Natural killer cell (primary cell): Measurements from ENCODE around the gene CLDN9. TPM values are rescaled to one million over a fixed set of nuclear protein-coding genes. Genes with fewer than 3 reads are reported as not detected.

Source experiments
- ATAC-seq, 3 donors: fragments of 150-1000 bp in 2 of 3; fragments of 200-7000 bp in 1 of 3; cut with Tn5 transposase; 1 replicate in 1 of 3; 2 replicates in 2 of 3; pipeline ENCODE4 v1.10.0; 2021; ENCODE audit warnings: mild to moderate bottlenecking in 2 of 3, moderate library complexity in 2 of 3
- DNase-seq, 2 donors: peaks; one replicate each; pipeline versions ENCODE4 v3.0.0 to v3.0.0-alpha.2; 2013 to 2021; ENCODE audit warnings: mixed read lengths in 1 of 2
- H3K27ac ChIP-seq: one replicate; pipeline ENCODE4 v1.5.1; 2013; ENCODE audit warnings: mild to moderate bottlenecking, low read length
- H3K27me3 ChIP-seq: one replicate; pipeline ENCODE4 v1.6.1; 2013; ENCODE audit warnings: low read length; ENCODE audit not compliant: control insufficient read depth, insufficient read depth
- H3K36me3 ChIP-seq: one replicate; pipeline ENCODE4 v1.6.1; 2013; ENCODE audit warnings: low read length; ENCODE audit not compliant: control insufficient read depth, insufficient read depth
- H3K4me1 ChIP-seq: one replicate; pipeline ENCODE4 v1.6.1; 2013; ENCODE audit warnings: low read length; ENCODE audit not compliant: control insufficient read depth, insufficient read depth
- H3K4me3 ChIP-seq: one replicate; pipeline ENCODE4 v1.5.1; 2013; ENCODE audit warnings: low read length
- H3K9me3 ChIP-seq: one replicate; pipeline ENCODE4 v1.6.1; 2013; ENCODE audit warnings: low read length; ENCODE audit not compliant: control insufficient read depth, insufficient read depth
- H3K27ac Mint-ChIP-seq, 2 donors: one replicate each; pipeline ENCODE4 v1.8.0; 2022; ENCODE audit warnings: mild to moderate bottlenecking in 2 of 2, mixed read lengths in 2 of 2, moderate library complexity in 1 of 2
- H3K27me3 Mint-ChIP-seq, 2 donors: one replicate each; pipeline ENCODE4 v1.8.0; 2022; ENCODE audit warnings: low read depth in 2 of 2, mixed read lengths in 2 of 2
- H3K36me3 Mint-ChIP-seq: one replicate; pipeline ENCODE4 v1.8.0; 2022; ENCODE audit warnings: mixed read lengths
- H3K4me1 Mint-ChIP-seq, 2 donors: one replicate each; pipeline ENCODE4 v1.8.0; 2022; ENCODE audit warnings: mixed read lengths in 2 of 2
- H3K4me3 Mint-ChIP-seq: one replicate; pipeline ENCODE4 v1.8.0; 2022; ENCODE audit warnings: mild to moderate bottlenecking, moderate library complexity, mixed read lengths
- H3K9me3 Mint-ChIP-seq, 2 donors: one replicate each; pipeline ENCODE4 v1.8.0; 2022; ENCODE audit warnings: mixed read lengths in 2 of 2
- CTCF ChIP-seq: fragments of 200-600 bp; IDR thresholded peaks from one replicate; pipeline ENCODE4 v1.8.0; 2022; ENCODE audit warnings: antibody characterized with exemption
- WGBS: methylation state at CpG from one replicate; pipeline ENCODE4 v1.1.7; 2013; ENCODE audit warnings: missing lambda C conversion rate; ENCODE audit not compliant: insufficient coverage; 5-methylcytosine and 5-hydroxymethylcytosine counted together
- intact Hi-C: fragments of 100-400 bp; cut with micrococcal nuclease; formaldehyde crosslinking; loops from one replicate; pipeline ENCODE4 v1.14.2; 2022
- total RNA-seq, 4 donors: library from RNA; stranded (reverse); fragments of 120-200 nt in 1 of 4; gene quantifications; one replicate each; pipeline versions ENCODE4 v1.2.3 to v1.2.4, GENCODE V29; 2013 to 2022

CLDN9 gene
- total RNA-seq, 3 donors from 2014 or later (not counting 1 experiment from before 2014, with no cell fraction given) = 0.34 to 0.35 TPM; not detected in 1

- peak overlapping the region; percentile 86 for H3K4me3 Mint-ChIP-seq
- H3K9me3 Mint-ChIP-seq = no peaks in the 10 kb centered on the region
- no peaks in the 10 kb centered on the region for H3K27me3 ChIP-seq
- WGBS = 91% methylated on average over 5 of the region's 5 CpGs
- TF ChIP-seq CTCF = no peak
- no peak overlapping the region for H3K27ac Mint-ChIP-seq
- no peak overlapping the region for H3K27ac ChIP-seq
- DNase-seq (no peak), ATAC-seq (no peak)
- H3K4me3 ChIP-seq = no peak overlapping the region
- H3K4me1 ChIP-seq = peaks cover 27% of the 10 kb centered on the region
- no peaks in the 10 kb centered on the region for H3K27me3 Mint-ChIP-seq
- no peaks in the 10 kb centered on the region for H3K36me3 ChIP-seq
- no peaks in the 10 kb centered on the region for H3K9me3 ChIP-seq
- peaks cover 0 to 11% of the 10 kb centered on the region in 2 donors for H3K4me1 Mint-ChIP-seq
- H3K36me3 Mint-ChIP-seq = no peaks in the 10 kb centered on the region
- intact Hi-C loops = no loop called here
Measured at GRCh38 chr16:2982402-2982801, 30.3 kb upstream of the CLDN9 start.

DNA sequence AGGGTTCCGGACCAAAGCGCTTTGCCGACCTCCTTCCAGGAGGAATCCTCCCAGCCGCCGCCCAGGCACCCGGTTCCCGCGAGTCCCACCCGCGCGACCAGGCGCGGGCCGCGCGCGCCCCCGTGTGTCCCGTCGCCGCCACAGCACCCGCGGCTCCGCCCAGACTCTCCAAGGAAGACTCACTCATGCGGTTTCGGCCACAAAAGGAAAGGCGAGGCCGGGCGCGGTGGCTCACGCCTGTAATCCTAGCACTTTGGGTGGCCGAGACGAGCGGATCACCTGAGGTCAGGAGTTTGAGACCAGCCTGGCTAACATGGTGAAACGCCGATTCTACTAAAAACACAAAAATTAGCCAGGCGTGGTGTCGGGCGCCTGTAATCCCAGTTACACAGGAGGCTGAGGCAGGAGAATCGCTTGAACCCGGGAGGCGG, 29.0 kb upstream of the CLDN9 start:
- ATAC-seq (peak; percentile 55 to 67 (median 64)), DNase-seq (peak; percentile 56 to 78)
- peak overlapping the region in 1 of 2 donors; percentile 24 for H3K27ac Mint-ChIP-seq
- intact Hi-C loops = no loop called here
- Histone ChIP-seq H3K4me3 (no peak overlapping the region), H3K36me3 (no peaks in the 10 kb centered on the region), H3K27me3 (no peaks in the 10 kb centered on the region), H3K4me1 (peaks cover 27% of the 10 kb centered on the region), H3K9me3 (no peaks in the 10 kb centered on the region), H3K27ac (no peak overlapping the region)
- peaks cover 0 to 11% of the 10 kb centered on the region in 2 donors for H3K4me1 Mint-ChIP-seq
- no peaks in the 10 kb centered on the region for H3K9me3 Mint-ChIP-seq
- H3K27me3 Mint-ChIP-seq = no peaks in the 10 kb centered on the region
- 6% methylated on average over 42 of the region's 42 CpGs for WGBS
- no peaks in the 10 kb centered on the region for H3K36me3 Mint-ChIP-seq
- H3K4me3 Mint-ChIP-seq = peak overlapping the region; percentile 55
- TF ChIP-seq CTCF = peak; percentile 80

DNA sequence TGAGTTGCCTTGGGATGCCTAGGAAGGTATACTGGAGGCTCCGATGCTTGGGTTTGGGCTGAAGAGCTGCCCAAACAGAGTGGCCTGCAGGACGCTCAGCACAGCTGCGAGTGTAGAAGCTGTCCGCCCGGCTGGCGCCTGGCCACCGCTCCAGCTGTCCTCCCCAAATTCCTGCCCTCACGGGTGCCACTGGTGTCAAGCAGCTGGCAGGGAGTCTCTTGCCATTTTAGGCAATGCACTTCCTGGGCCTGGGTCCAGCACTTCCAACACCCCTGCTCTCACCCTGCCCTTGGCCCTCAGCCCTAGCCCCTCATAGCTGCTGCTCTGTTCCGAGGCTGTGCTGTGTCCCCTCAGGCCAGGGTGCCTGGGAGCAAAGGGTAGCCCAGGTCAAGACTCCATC, 27.3 kb upstream of the CLDN9 start:
- Histone ChIP-seq H3K27ac (no peak overlapping the region), H3K27me3 (no peaks in the 10 kb centered on the region), H3K4me1 (peaks cover 21% of the 10 kb centered on the region), H3K9me3 (no peaks in the 10 kb centered on the region), H3K36me3 (no peaks in the 10 kb centered on the region), H3K4me3 (no peak overlapping the region)
- intact Hi-C loops = no loop called here
- no peak for TF ChIP-seq CTCF
- no peaks in the 10 kb centered on the region for H3K9me3 Mint-ChIP-seq
- peaks cover 0 to 11% of the 10 kb centered on the region in 2 donors for H3K4me1 Mint-ChIP-seq
- 95% methylated on average over 9 of the region's 9 CpGs for WGBS
- ATAC-seq (no peak), DNase-seq (no peak)
- H3K27ac Mint-ChIP-seq = no peak overlapping the region
- no peaks in the 10 kb centered on the region for H3K27me3 Mint-ChIP-seq
- H3K36me3 Mint-ChIP-seq = no peaks in the 10 kb centered on the region
- H3K4me3 Mint-ChIP-seq = no peak overlapping the region

DNA sequence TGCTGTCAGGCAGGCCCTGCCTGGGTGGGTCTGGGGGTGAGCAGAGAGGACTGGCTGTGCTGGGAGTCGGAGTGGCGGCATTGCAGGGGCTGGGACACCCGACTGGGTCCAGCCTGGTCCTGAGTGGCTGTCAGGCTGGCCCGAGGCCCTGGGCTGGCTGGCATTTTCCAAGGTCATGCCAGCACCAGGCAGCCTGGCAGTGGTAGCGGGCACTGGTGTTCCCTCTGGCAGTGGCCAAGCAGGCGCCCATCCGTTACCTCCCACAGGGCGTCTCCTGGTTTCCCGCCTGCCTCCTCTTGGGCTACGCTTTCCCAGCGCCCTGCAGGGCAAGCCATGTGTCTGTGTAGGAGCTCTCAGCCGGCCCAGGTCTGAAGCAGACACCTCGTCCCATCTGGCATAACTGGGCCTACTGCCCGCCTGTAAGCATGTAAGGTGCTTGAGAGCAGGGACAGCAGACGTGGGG, 26.8 kb upstream of the CLDN9 start:
- H3K27me3 ChIP-seq = no peaks in the 10 kb centered on the region
- ATAC-seq (no peak), DNase-seq (no peak)
- no peak overlapping the region for H3K4me3 ChIP-seq
- no peak overlapping the region for H3K27ac Mint-ChIP-seq
- H3K4me1 ChIP-seq = peaks cover 18% of the 10 kb centered on the region
- H3K9me3 Mint-ChIP-seq = no peaks in the 10 kb centered on the region
- intact Hi-C loops = no loop called here
- no peaks in the 10 kb centered on the region for H3K36me3 Mint-ChIP-seq
- peaks cover 0 to 10% of the 10 kb centered on the region in 2 donors for H3K4me1 Mint-ChIP-seq
- no peaks in the 10 kb centered on the region for H3K27me3 Mint-ChIP-seq
- no peaks in the 10 kb centered on the region for H3K36me3 ChIP-seq
- no peaks in the 10 kb centered on the region for H3K9me3 ChIP-seq
- no peak overlapping the region for H3K4me3 Mint-ChIP-seq
- no peak for TF ChIP-seq CTCF
- WGBS = 93% methylated on average over 15 of the region's 15 CpGs
- no peak overlapping the region for H3K27ac ChIP-seq
